HEK293 (cell line): ENCODE results near the gene MOGAT3.

ENCODE experiments used
- EGR2 ChIP-seq: fragments of 450-650 bp; formaldehyde crosslinking; IDR thresholded peaks from 2 replicates; pipeline ENCODE4 v1.5.1; 2016; ENCODE audit warnings: low read depth, missing biosample characterization, missing genetic modification characterization
- FEZF1 ChIP-seq: fragments of 450-650 bp; formaldehyde crosslinking; IDR thresholded peaks from 2 replicates; pipeline ENCODE4 v1.5.1; 2016; ENCODE audit warnings: missing biosample characterization, missing genetic modification characterization
- GLI4 ChIP-seq: fragments of 450-650 bp; formaldehyde crosslinking; IDR thresholded peaks from 2 replicates; pipeline ENCODE4 v1.5.1; 2016; ENCODE audit warnings: missing biosample characterization, missing genetic modification characterization
- KLF1 ChIP-seq: fragments of 450-650 bp; formaldehyde crosslinking; IDR thresholded peaks from 2 replicates; pipeline ENCODE4 v1.5.1; 2016; ENCODE audit warnings: missing biosample characterization, missing genetic modification characterization
- KLF10 ChIP-seq: fragments of 450-650 bp; IDR thresholded peaks from 2 replicates; pipeline ENCODE4 v1.5.1; 2018; ENCODE audit warnings: missing biosample characterization, mild to moderate bottlenecking, missing genetic modification characterization
- KLF9 ChIP-seq: fragments of 450-650 bp; formaldehyde crosslinking; IDR thresholded peaks from 2 replicates; pipeline ENCODE4 v1.5.1; 2016; ENCODE audit warnings: missing biosample characterization, missing genetic modification characterization, low read depth
- MYNN ChIP-seq: fragments of 450-650 bp; formaldehyde crosslinking; IDR thresholded peaks from 2 replicates; pipeline ENCODE4 v1.5.1; 2016; ENCODE audit warnings: missing biosample characterization, missing genetic modification characterization, borderline replicate concordance
- SP7 ChIP-seq: fragments of 450-650 bp; formaldehyde crosslinking; IDR thresholded peaks from 2 replicates; pipeline ENCODE4 v1.5.1; 2016; ENCODE audit warnings: missing biosample characterization, missing genetic modification characterization
- TCF7L2 ChIP-seq: IDR thresholded peaks from 2 replicates; pipeline ENCODE4 v1.6.1; 2011; ENCODE audit warnings: low read depth, mild to moderate bottlenecking, inconsistent platforms, low read length, moderate library complexity, borderline replicate concordance
- TSHZ1 ChIP-seq: fragments of 450-650 bp; formaldehyde crosslinking; IDR thresholded peaks from 2 replicates; pipeline ENCODE4 v1.5.1; 2016; ENCODE audit warnings: missing biosample characterization, missing genetic modification characterization, borderline replicate concordance
- WT1 ChIP-seq: fragments of 450-650 bp; formaldehyde crosslinking; IDR thresholded peaks from 2 replicates; pipeline ENCODE4 v1.5.1; 2016; ENCODE audit warnings: missing biosample characterization, missing genetic modification characterization
- ZBTB7A ChIP-seq: fragments of 450-650 bp; formaldehyde crosslinking; IDR thresholded peaks from 2 replicates; pipeline ENCODE4 v1.5.1; 2016; ENCODE audit warnings: low read depth, missing biosample characterization, missing genetic modification characterization
- ZBTB8A ChIP-seq: fragments of 450-650 bp; formaldehyde crosslinking; IDR thresholded peaks from 2 replicates; pipeline ENCODE4 v1.5.1; 2016; ENCODE audit warnings: missing biosample characterization, missing genetic modification characterization
- ZFP3 ChIP-seq: fragments of 450-650 bp; formaldehyde crosslinking; IDR thresholded peaks from 2 replicates; pipeline ENCODE4 v1.5.1; 2016; ENCODE audit warnings: low read depth, missing biosample characterization, missing genetic modification characterization
- ZNF266 ChIP-seq: fragments of 450-650 bp; formaldehyde crosslinking; IDR thresholded peaks from 2 replicates; pipeline ENCODE4 v1.5.1; 2016; ENCODE audit warnings: missing biosample characterization, missing genetic modification characterization, low read depth
- ZNF324 ChIP-seq: fragments of 450-650 bp; formaldehyde crosslinking; IDR thresholded peaks from 2 replicates; pipeline ENCODE4 v1.5.1; 2016; ENCODE audit warnings: missing biosample characterization, missing genetic modification characterization
- ZNF354C ChIP-seq: fragments of 450-650 bp; formaldehyde crosslinking; IDR thresholded peaks from 2 replicates; pipeline ENCODE4 v1.5.1; 2016; ENCODE audit warnings: missing biosample characterization, missing genetic modification characterization, low read depth, borderline replicate concordance
- ZNF362 ChIP-seq: fragments of 450-650 bp; formaldehyde crosslinking; IDR thresholded peaks from 2 replicates; pipeline ENCODE4 v1.5.1; 2016; ENCODE audit warnings: missing biosample characterization, missing genetic modification characterization
- ZNF366 ChIP-seq: fragments of 450-650 bp; formaldehyde crosslinking; conservative IDR thresholded peaks from 2 replicates; pipeline ENCODE4 v1.5.1; 2016; ENCODE audit warnings: missing biosample characterization, missing genetic modification characterization
- ZNF37A ChIP-seq: fragments of 450-650 bp; IDR thresholded peaks from 2 replicates; pipeline ENCODE4 v1.5.1; 2018; ENCODE audit warnings: missing biosample characterization, missing genetic modification characterization
- ZNF391 ChIP-seq: fragments of 450-650 bp; formaldehyde crosslinking; IDR thresholded peaks from 2 replicates; pipeline ENCODE4 v1.5.1; 2016; ENCODE audit warnings: low read depth, missing biosample characterization, missing genetic modification characterization, borderline replicate concordance
- ZNF394 ChIP-seq: fragments of 450-650 bp; formaldehyde crosslinking; IDR thresholded peaks from 2 replicates; pipeline ENCODE4 v1.5.1; 2016; ENCODE audit warnings: missing biosample characterization, missing genetic modification characterization, mild to moderate bottlenecking, moderate library complexity, borderline replicate concordance
- ZNF404 ChIP-seq: fragments of 450-650 bp; formaldehyde crosslinking; IDR thresholded peaks from 2 replicates; pipeline ENCODE4 v1.5.1; 2017; ENCODE audit warnings: missing biosample characterization, missing genetic modification characterization
- ZNF501 ChIP-seq: fragments of 450-650 bp; formaldehyde crosslinking; IDR thresholded peaks from 2 replicates; pipeline ENCODE4 v1.5.1; 2016; ENCODE audit warnings: missing biosample characterization, missing genetic modification characterization
- ZNF514 ChIP-seq: fragments of 450-650 bp; formaldehyde crosslinking; IDR thresholded peaks from 2 replicates; pipeline ENCODE4 v1.5.1; 2016; ENCODE audit warnings: missing biosample characterization, missing genetic modification characterization
- ZNF530 ChIP-seq: fragments of 450-650 bp; formaldehyde crosslinking; IDR thresholded peaks from 2 replicates; pipeline ENCODE4 v1.5.1; 2016; ENCODE audit warnings: low read depth, missing biosample characterization, missing genetic modification characterization
- ZNF629 ChIP-seq: fragments of 450-650 bp; formaldehyde crosslinking; IDR thresholded peaks from 2 replicates; pipeline ENCODE4 v1.5.1; 2017; ENCODE audit warnings: missing biosample characterization, missing genetic modification characterization
- ZNF660 ChIP-seq: fragments of 450-650 bp; IDR thresholded peaks from 2 replicates; pipeline ENCODE4 v1.5.1; 2018; ENCODE audit warnings: missing biosample characterization, mild to moderate bottlenecking, missing genetic modification characterization
- ZNF692 ChIP-seq: fragments of 450-650 bp; formaldehyde crosslinking; IDR thresholded peaks from 2 replicates; pipeline ENCODE4 v1.5.1; 2016; ENCODE audit warnings: missing biosample characterization, missing genetic modification characterization
- ZNF701 ChIP-seq: fragments of 450-650 bp; formaldehyde crosslinking; IDR thresholded peaks from 2 replicates; pipeline ENCODE4 v1.5.1; 2016; ENCODE audit warnings: missing biosample characterization, missing genetic modification characterization
- ZNF76 ChIP-seq: fragments of 450-650 bp; formaldehyde crosslinking; IDR thresholded peaks from 2 replicates; pipeline ENCODE4; 2016; ENCODE audit warnings: low read depth, missing biosample characterization, missing genetic modification characterization, borderline replicate concordance
- ZNF768 ChIP-seq: fragments of 450-650 bp; formaldehyde crosslinking; IDR thresholded peaks from 2 replicates; pipeline ENCODE4 v1.5.1; 2018; ENCODE audit warnings: missing biosample characterization, mild to moderate bottlenecking, missing genetic modification characterization
- ZNF776 ChIP-seq: fragments of 450-650 bp; formaldehyde crosslinking; IDR thresholded peaks from 2 replicates; pipeline ENCODE4 v1.5.0; 2017; ENCODE audit warnings: missing biosample characterization, missing genetic modification characterization, borderline replicate concordance
- ZNF791 ChIP-seq: fragments of 450-650 bp; formaldehyde crosslinking; IDR thresholded peaks from 2 replicates; pipeline ENCODE4 v1.5.1; 2016; ENCODE audit warnings: missing biosample characterization, missing genetic modification characterization

Gene MOGAT3

GRCh38 chr7:101163279-101164070 lies 37.4 kb downstream of the MOGAT3 start (continued):
- peak; percentile 25; the same call in 1 of the 2 replicates for TF ChIP-seq TSHZ1
- TF ChIP-seq WT1 (tag by site-specific recombination): peak; percentile 58; the same call in 1 of the 2 replicates
- no peak for TF ChIP-seq ZNF404 (tag by site-specific recombination)
- no peak; the same call in 1 of the 2 replicates for TF ChIP-seq ZNF768 (tag by site-specific recombination)
- peak; percentile 60 for TF ChIP-seq ZNF629 (tag by site-specific recombination)
- peak; percentile 86 for TF ChIP-seq GLI4 (tag by site-specific recombination)
- TF ChIP-seq KLF10 (tag by site-specific recombination): no peak
- no peak for TF ChIP-seq FEZF1 (tag by site-specific recombination)
- TF ChIP-seq ZNF76 (tag by site-specific recombination): no peak
- TF ChIP-seq KLF9 (tag by site-specific recombination): peak; percentile 66
- TF ChIP-seq ZNF776 (tag by site-specific recombination): no peak
- TF ChIP-seq ZFP3 (tag by site-specific recombination): no peak
- TF ChIP-seq KLF1 (tag by site-specific recombination): peak; percentile 82
- 0 out of 2 replicates have a peak, but pooled peaks have one; percentile 49 for TF ChIP-seq ZNF391 (tag by site-specific recombination)
- TF ChIP-seq ZNF514 (tag by site-specific recombination): no peak
- peak; percentile 39; the same call in 1 of the 2 replicates for TF ChIP-seq ZNF501 (tag by site-specific recombination)
- 0 out of 2 replicates have a peak, but pooled peaks have one; percentile 32 for TF ChIP-seq ZNF692 (tag by site-specific recombination)
- TF ChIP-seq ZNF791 (tag by site-specific recombination): no peak
- no peak for TF ChIP-seq ZNF362 (tag by site-specific recombination)
- peak; percentile 58; the same call in 1 of the 2 replicates for TF ChIP-seq ZNF701 (tag by site-specific recombination)
- TF ChIP-seq ZNF660: peak; percentile 35; the same call in 1 of the 2 replicates
- peak; percentile 60 for TF ChIP-seq ZNF366 (tag by site-specific recombination)
- TF ChIP-seq ZBTB7A (tag by site-specific recombination): peak; percentile 81
- peak; percentile 99 for TF ChIP-seq EGR2 (tag by site-specific recombination)
- TF ChIP-seq ZNF354C (tag by site-specific recombination): no peak
- peak; percentile 81 for TF ChIP-seq SP7
- TF ChIP-seq MYNN: no peak; the same call in 1 of the 2 replicates
- no peak for TF ChIP-seq TCF7L2
- TF ChIP-seq ZNF37A (tag by site-specific recombination): no peak
- no peak for TF ChIP-seq ZNF394
- TF ChIP-seq ZNF530 (tag by site-specific recombination): no peak
- peak; percentile 36; the same call in 1 of the 2 replicates for TF ChIP-seq ZNF324
- TF ChIP-seq ZBTB8A (tag by site-specific recombination): peak; percentile 53
- TF ChIP-seq ZNF266 (tag by site-specific recombination): no peak
